B cell (primary cell): ENCODE data around the gene ZSCAN20. TPM values are rescaled to one million over a fixed set of nuclear protein-coding genes. Genes with fewer than 3 reads are reported as not detected.
A peak's percentile ranks its signal among the peaks of the same experiment; 100 is the strongest.

Experiments used
- ATAC-seq: fragments of 200-7000 bp; cut with Tn5 transposase; one replicate; pipeline ENCODE4 v1.10.0; 2021; ENCODE audit warnings: low read depth, mild to moderate bottlenecking, moderate number of reproducible peaks, moderate library complexity
- CTCF ChIA-PET: fragments of 350-600 bp; sonication (Branson Sonifier 250); formaldehyde crosslinking; loops from one replicate; lab custom pipeline; 2021; ENCODE audit warnings: antibody characterized with exemption, inconsistent platforms; lab: Charles Lee
- POLR2A ChIA-PET: fragments of 350-600 bp; sonication (Branson Sonifier 250); formaldehyde crosslinking; loops from one replicate; lab custom pipeline; 2021; ENCODE audit warnings: antibody characterized with exemption; lab: Charles Lee
- DNase-seq: peaks from one replicate; pipeline ENCODE4 v3.0.0; 2013
- H2AFZ ChIP-seq: 2 replicates; pipeline ENCODE4 v1.6.1; 2012; ENCODE audit warnings: mild to moderate bottlenecking, low read depth, low read length; ENCODE audit not compliant: insufficient read depth, poor library complexity, severe bottlenecking
- H3K27ac ChIP-seq, 2 donors: 1 replicate in 1 of 2; 2 replicates in 1 of 2; pipeline ENCODE4 v1.5.1; 2012 to 2013; ENCODE audit warnings: low read length in 2 of 2, mild to moderate bottlenecking in 2 of 2, moderate library complexity in 1 of 2
- H3K27me3 ChIP-seq, 4 experiments: fragments of 200-600 bp in 1 of 4; sonication (generic) in 1 of 4; replicated peaks in 1 of 4; 1 replicate in 2 of 4; 2 replicates in 2 of 4; pipeline versions ENCODE4 v1.6.1 to v1.7.0; 2013 to 2016; ENCODE audit warnings: low read length in 3 of 4, mild to moderate bottlenecking in 2 of 4, mixed read lengths in 1 of 4, moderate library complexity in 1 of 4; ENCODE audit not compliant: insufficient read depth in 4 of 4, control insufficient read depth in 3 of 4; ENCODE audit errors: control extremely low read depth in 1 of 4
- H3K36me3 ChIP-seq, 2 experiments: replicated peaks in 1 of 2; 1 replicate in 1 of 2; 2 replicates in 1 of 2; pipeline versions ENCODE4 v1.6.1 to v1.7.1; 2013; ENCODE audit warnings: low read length in 1 of 2; ENCODE audit not compliant: insufficient read depth in 2 of 2, control insufficient read depth in 1 of 2; ENCODE audit errors: control extremely low read depth in 1 of 2, extremely low read depth in 1 of 2
- H3K4me1 ChIP-seq, 2 donors: fragments of 200-600 bp in 1 of 2; sonication (generic) in 1 of 2; 1 replicate in 1 of 2; 2 replicates in 1 of 2; pipeline versions ENCODE4 v1.5.1 to v1.6.1; 2013 to 2017; ENCODE audit warnings: low read length in 2 of 2; ENCODE audit not compliant: control insufficient read depth in 2 of 2, insufficient read depth in 2 of 2
- H3K4me2 ChIP-seq: replicated peaks from 2 replicates; pipeline ENCODE3; 2012; ENCODE audit warnings: mild to moderate bottlenecking, low read depth, low read length; ENCODE audit not compliant: poor library complexity, severe bottlenecking
- H3K4me3 ChIP-seq, 5 experiments: fragments of 200-600 bp in 1 of 5; sonication (generic) in 1 of 5; 1 replicate in 3 of 5; 2 replicates in 2 of 5; pipeline versions ENCODE4 v1.5.1 to v1.7.0; 2011 to 2016; ENCODE audit warnings: low read length in 4 of 5, mild to moderate bottlenecking in 4 of 5, low read depth in 2 of 5, control low read depth in 1 of 5, moderate library complexity in 1 of 5; ENCODE audit not compliant: insufficient read depth in 1 of 5; ENCODE audit errors: control extremely low read depth in 1 of 5, extremely low read depth in 1 of 5
- H3K79me2 ChIP-seq: fragments of 200-600 bp; sonication (generic); one replicate; pipeline ENCODE4 v1.6.0; 2016; ENCODE audit warnings: low read length; ENCODE audit not compliant: control insufficient read depth, insufficient read depth
- H3K9ac ChIP-seq: fragments of 200-600 bp; sonication (generic); 2 replicates; pipeline ENCODE4 v1.6.1; 2017; ENCODE audit warnings: mild to moderate bottlenecking, low read length, moderate library complexity
- H3K9me3 ChIP-seq, 3 donors: one replicate each; pipeline versions ENCODE4 v1.6.1 to v1.7.1; 2013; ENCODE audit warnings: low read length in 2 of 3; ENCODE audit not compliant: control insufficient read depth in 2 of 3, insufficient read depth in 1 of 3; ENCODE audit errors: control extremely low read depth in 1 of 3
- H4K20me1 ChIP-seq: 2 replicates; pipeline ENCODE4 v1.6.0; 2012; ENCODE audit warnings: mild to moderate bottlenecking, low read length; ENCODE audit not compliant: insufficient read depth, control insufficient read depth, poor library complexity, severe bottlenecking
- H3K27ac Mint-ChIP-seq: one replicate; pipeline ENCODE4 v1.8.0; 2021; ENCODE audit warnings: mixed read lengths
- H3K27me3 Mint-ChIP-seq: one replicate; pipeline ENCODE4 v1.8.0; 2021; ENCODE audit warnings: mixed read lengths
- H3K4me1 Mint-ChIP-seq: one replicate; pipeline ENCODE4 v1.8.0; 2021; ENCODE audit warnings: mixed read lengths
- H3K4me3 Mint-ChIP-seq: one replicate; pipeline ENCODE4 v1.8.0; 2021; ENCODE audit warnings: mixed read lengths
- H3K9me3 Mint-ChIP-seq: one replicate; pipeline ENCODE4 v1.8.0; 2022; ENCODE audit warnings: mixed read lengths; ENCODE audit not compliant: insufficient read depth
- EZH2 ChIP-seq: IDR thresholded peaks from 2 replicates; pipeline ENCODE4 v1.6.1; 2012; ENCODE audit warnings: borderline replicate concordance, low read depth, mild to moderate bottlenecking, moderate library complexity, low read length; ENCODE audit not compliant: insufficient read depth, poor library complexity, severe bottlenecking
- WGBS: methylation state at CpG from one replicate; pipeline ENCODE4 v1.1.5; 2013; ENCODE audit warnings: missing lambda C conversion rate; ENCODE audit not compliant: insufficient coverage; 5-methylcytosine and 5-hydroxymethylcytosine counted together
- intact Hi-C: fragments of 100-400 bp; cut with micrococcal nuclease; formaldehyde crosslinking; loops from one replicate; pipeline ENCODE4 v1.10.0; 2022
- polyA plus RNA-seq: library from polyadenylated mRNA; depleted of rRNA; stranded (reverse); fragments of >200 nt; gene quantifications from 2 replicates; pipeline ENCODE4 v1.2.3, GENCODE V29; 2012
- total RNA-seq, 2 donors: library from RNA; stranded (reverse); fragments of 120-200 nt in 1 of 2; gene quantifications; 1 replicate in 1 of 2; 2 replicates in 1 of 2; pipeline versions ENCODE4 v1.2.3 to v1.2.4, GENCODE V29; 2013 to 2022
- TF ChIP-seq, protein P1 (sequence below): fragments of 200-600 bp; IDR thresholded peaks from one replicate; pipeline ENCODE4 v1.8.0; 2022; ENCODE audit warnings: antibody characterized with exemption, mild to moderate bottlenecking

Gene ZSCAN20
- total and polyA plus RNA-seq, 2 donors (not counting 1 experiment from before 2014, with no cell fraction given) = 0.18 to 3.7 TPM

GRCh38 chr1:33462405-33463164 is 9.9 kb upstream of the ZSCAN20 start:
- TF ChIP-seq, protein P1, sequence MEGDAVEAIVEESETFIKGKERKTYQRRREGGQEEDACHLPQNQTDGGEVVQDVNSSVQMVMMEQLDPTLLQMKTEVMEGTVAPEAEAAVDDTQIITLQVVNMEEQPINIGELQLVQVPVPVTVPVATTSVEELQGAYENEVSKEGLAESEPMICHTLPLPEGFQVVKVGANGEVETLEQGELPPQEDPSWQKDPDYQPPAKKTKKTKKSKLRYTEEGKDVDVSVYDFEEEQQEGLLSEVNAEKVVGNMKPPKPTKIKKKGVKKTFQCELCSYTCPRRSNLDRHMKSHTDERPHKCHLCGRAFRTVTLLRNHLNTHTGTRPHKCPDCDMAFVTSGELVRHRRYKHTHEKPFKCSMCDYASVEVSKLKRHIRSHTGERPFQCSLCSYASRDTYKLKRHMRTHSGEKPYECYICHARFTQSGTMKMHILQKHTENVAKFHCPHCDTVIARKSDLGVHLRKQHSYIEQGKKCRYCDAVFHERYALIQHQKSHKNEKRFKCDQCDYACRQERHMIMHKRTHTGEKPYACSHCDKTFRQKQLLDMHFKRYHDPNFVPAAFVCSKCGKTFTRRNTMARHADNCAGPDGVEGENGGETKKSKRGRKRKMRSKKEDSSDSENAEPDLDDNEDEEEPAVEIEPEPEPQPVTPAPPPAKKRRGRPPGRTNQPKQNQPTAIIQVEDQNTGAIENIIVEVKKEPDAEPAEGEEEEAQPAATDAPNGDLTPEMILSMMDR = no peak
- no peak for TF ChIP-seq EZH2
- POLR2A ChIA-PET = interaction anchor here (0.7 kb wide), 1 partner anchor 1005 kb away, joined by 6 read pairs; no protein-coding TSS in a partner anchor
- Mint-ChIP-seq H3K4me1 (peaks cover 44% of the 10 kb centered on the region), H3K27me3 (no peaks in the 10 kb centered on the region), H3K9me3 (no peaks in the 10 kb centered on the region), H3K27ac (no peak overlapping the region), H3K4me3 (no peak overlapping the region)
- ATAC-seq (no peak), DNase-seq (no peak)
- peak overlapping the region; percentile 37 for H3K4me2 ChIP-seq
- CTCF ChIA-PET = interaction anchor here (1.0 to 1.3 kb wide), 3 partner anchors 9 to 167 kb away, joined by 4 to 5 read pairs (median 4); no protein-coding TSS in a partner anchor
- H3K79me2 ChIP-seq = no peaks in the 10 kb centered on the region
- no peaks in the 10 kb centered on the region for H4K20me1 ChIP-seq
- H3K4me3 ChIP-seq = no peak overlapping the region
- no peak overlapping the region for H3K27ac ChIP-seq
- 93% methylated on average over 3 of the region's 8 CpGs for WGBS
- peaks cover 38 to 42% of the 10 kb centered on the region in 2 donors for H3K4me1 ChIP-seq
- intact Hi-C loops = no loop called here
- no peaks in the 10 kb centered on the region for H3K9me3 ChIP-seq
- no peak overlapping the region for H3K9ac ChIP-seq
- H3K36me3 ChIP-seq = no peaks in the 10 kb centered on the region
- no peaks in the 10 kb centered on the region for H3K27me3 ChIP-seq
- no peak overlapping the region for H2AFZ ChIP-seq

GRCh38 chr1:33464552-33464951 is 7.9 kb upstream of the ZSCAN20 start:
- Histone ChIP-seq H3K27me3 (no peaks in the 10 kb centered on the region), H2AFZ (no peak overlapping the region), H3K4me2 (no peak overlapping the region), H3K9me3 (no peaks in the 10 kb centered on the region), H3K4me1 (peaks cover 35 to 38% of the 10 kb centered on the region in 2 donors), H3K27ac (no peak overlapping the region), H4K20me1 (no peaks in the 10 kb centered on the region), H3K9ac (no peak overlapping the region), H3K36me3 (no peaks in the 10 kb centered on the region), H3K79me2 (no peaks in the 10 kb centered on the region), H3K4me3 (no peak overlapping the region)
- TF ChIP-seq, protein P1 = no peak
- TF ChIP-seq EZH2 = no peak
- Mint-ChIP-seq H3K4me3 (no peak overlapping the region), H3K27ac (no peak overlapping the region), H3K4me1 (peaks cover 38% of the 10 kb centered on the region), H3K27me3 (no peaks in the 10 kb centered on the region), H3K9me3 (no peaks in the 10 kb centered on the region)
- DNase-seq (no peak), ATAC-seq (no peak)
- intact Hi-C loops = no loop called here
- ChIA-PET CTCF (no interaction called here), POLR2A (no interaction called here)
- 40% methylated on average over 1 of the region's 3 CpGs for WGBS
